Measurements from ENCODE around the gene LILRB5.

- no peak for TF ChIP-seq CTCF (IDR thresholded peaks at IDR 0.05 in 2 of 3, conservative IDR thresholded peaks at IDR 0.05 in 1 of 3; ENCODE audit: borderline replicate concordance in 1 of 3, insufficient read depth in 1 of 3, low read depth in 2 of 3, low read length in 2 of 3)
- TF ChIP-seq POLR2AphosphoS5 (IDR thresholded peaks at IDR 0.05; ENCODE audit: low read depth, low read length): no peak
- TF ChIP-seq ZFX (IDR thresholded peaks at IDR 0.05): no peak
- no peak for TF ChIP-seq EGR1 (IDR thresholded peaks at IDR 0.05; ENCODE audit: low read depth)
- TF ChIP-seq POLR2A (IDR thresholded peaks at IDR 0.05; ENCODE audit: borderline replicate concordance, extremely low read depth, insufficient read depth, insufficient read length): no peak
- no peak for TF ChIP-seq TCF7L2 (IDR thresholded peaks at IDR 0.05; ENCODE audit: borderline replicate concordance, extremely low read depth, insufficient read depth, insufficient read length)
- TF ChIP-seq SP1 (IDR thresholded peaks at IDR 0.05; ENCODE audit: low read depth): no peak
- TF ChIP-seq EZH2 (IDR thresholded peaks at IDR 0.05): no peak
- TF ChIP-seq SIN3A (IDR thresholded peaks at IDR 0.05; ENCODE audit: low read depth): no peak
- TF ChIP-seq ZNF274 (IDR thresholded peaks at IDR 0.05; ENCODE audit: low read depth, low read length): no peak
- TF ChIP-seq MAX (IDR thresholded peaks at IDR 0.05): no peak
- TF ChIP-seq REST (IDR thresholded peaks at IDR 0.05; ENCODE audit: low read depth): no peak
Measured at GRCh38 chr19:54302257-54302656, 45.2 kb upstream of the LILRB5 start.

All from HCT116 (cell line).